ENCODE measurements around the gene YPEL2. TPM values are rescaled to one million over a fixed set of nuclear protein-coding genes. Genes with fewer than 3 reads are reported as not detected.

The YPEL2 gene
- total and polyA plus RNA-seq, 2 donors (not counting 3 experiments of a cell fraction or from before 2014, with no cell fraction given) = 36.5 to 66.8 TPM

DNA sequence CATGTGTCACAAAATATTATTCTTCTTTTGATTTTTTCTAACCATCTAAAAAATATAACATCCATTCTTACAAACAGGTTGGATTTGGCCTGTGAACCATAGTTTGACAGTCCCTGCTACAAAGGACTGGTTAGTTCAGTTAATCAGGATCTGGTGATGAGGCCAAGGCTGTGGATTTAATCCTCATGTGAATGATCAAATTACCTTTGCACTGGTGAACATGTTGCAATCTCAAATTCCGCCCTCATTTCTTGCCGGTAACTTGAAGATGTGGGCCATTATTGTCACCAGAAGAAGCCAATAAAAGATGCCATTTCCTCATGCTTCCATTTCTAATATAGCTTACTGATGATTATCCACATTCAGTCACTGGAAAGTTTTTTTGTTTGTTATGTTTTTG, 35.3 kb upstream of the YPEL2 start:
- BruUV-seq (replicated peaks) = no TSS peak
- intact Hi-C loops (cut with micrococcal nuclease) = no loop called here

More for the DNA sequence above, 35.3 kb upstream of the YPEL2 start:
- DNase-seq (ENCODE audit: low read depth, low spot score) (no peak), FAIRE-seq (no peak)
- Histone ChIP-seq H3K36me3 (ENCODE audit: control insufficient read depth in 2 of 2, extremely low read depth in 1 of 2, insufficient read depth in 2 of 2, low read length in 2 of 2) (no peaks in the 10 kb centered on the region), H3K27ac (ENCODE audit: insufficient read depth, low read depth, low read length) (no peak overlapping the region), H3K4me1 (ENCODE audit: control insufficient read depth, extremely low read depth, insufficient read depth, low read length) (no peaks in the 10 kb centered on the region), H3K4me2 (ENCODE audit: insufficient read depth, low read length) (no peak overlapping the region), H3K9me3 (replicated peaks; ENCODE audit: control insufficient read depth, insufficient read depth, low read length) (no peaks in the 10 kb centered on the region), H3K79me2 (ENCODE audit: control insufficient read depth, insufficient read depth, low read length) (no peaks in the 10 kb centered on the region), H3K9ac (replicated peaks; ENCODE audit: extremely low read depth, insufficient read depth, low read length) (no peak overlapping the region), H2AFZ (ENCODE audit: low read depth, low read length) (no peak overlapping the region), H3K4me3 (replicated peaks in 1 of 3; ENCODE audit: insufficient read depth in 1 of 3, low read depth in 1 of 3, low read length in 3 of 3) (no peak overlapping the region), H4K20me1 (replicated peaks; ENCODE audit: control insufficient read depth, extremely low read depth, insufficient read depth, low read length) (no peaks in the 10 kb centered on the region), H3K9me1 (replicated peaks; ENCODE audit: control insufficient read depth, extremely low read depth, insufficient read depth, low read length) (no peaks in the 10 kb centered on the region), H3K27me3 (ENCODE audit: control insufficient read depth in 2 of 2, insufficient read depth in 2 of 2, low read length in 2 of 2) (no peaks in the 10 kb centered on the region)
- dilution Hi-C loops (cut with MboI; ENCODE audit: extremely low pct_ligation_motif_present, low sequenced_read_pairs) = no loop called here
- POLR2A ChIA-PET = no interaction called here
- TF ChIP-seq, protein P1, sequence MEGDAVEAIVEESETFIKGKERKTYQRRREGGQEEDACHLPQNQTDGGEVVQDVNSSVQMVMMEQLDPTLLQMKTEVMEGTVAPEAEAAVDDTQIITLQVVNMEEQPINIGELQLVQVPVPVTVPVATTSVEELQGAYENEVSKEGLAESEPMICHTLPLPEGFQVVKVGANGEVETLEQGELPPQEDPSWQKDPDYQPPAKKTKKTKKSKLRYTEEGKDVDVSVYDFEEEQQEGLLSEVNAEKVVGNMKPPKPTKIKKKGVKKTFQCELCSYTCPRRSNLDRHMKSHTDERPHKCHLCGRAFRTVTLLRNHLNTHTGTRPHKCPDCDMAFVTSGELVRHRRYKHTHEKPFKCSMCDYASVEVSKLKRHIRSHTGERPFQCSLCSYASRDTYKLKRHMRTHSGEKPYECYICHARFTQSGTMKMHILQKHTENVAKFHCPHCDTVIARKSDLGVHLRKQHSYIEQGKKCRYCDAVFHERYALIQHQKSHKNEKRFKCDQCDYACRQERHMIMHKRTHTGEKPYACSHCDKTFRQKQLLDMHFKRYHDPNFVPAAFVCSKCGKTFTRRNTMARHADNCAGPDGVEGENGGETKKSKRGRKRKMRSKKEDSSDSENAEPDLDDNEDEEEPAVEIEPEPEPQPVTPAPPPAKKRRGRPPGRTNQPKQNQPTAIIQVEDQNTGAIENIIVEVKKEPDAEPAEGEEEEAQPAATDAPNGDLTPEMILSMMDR (IDR thresholded peaks at IDR 0.05; ENCODE audit: extremely low read depth in 1 of 2, insufficient read depth in 1 of 2, low read depth in 1 of 2, low read length in 2 of 2) = no peak
- TF ChIP-seq GATA2 (IDR thresholded peaks at IDR 0.05; ENCODE audit: insufficient read depth, insufficient read length, low read depth, low read length) (no peak), FOS (IDR thresholded peaks at IDR 0.05; ENCODE audit: borderline replicate concordance, insufficient read depth, low read length) (no peak), MYC (IDR thresholded peaks at IDR 0.05; ENCODE audit: low read depth, low read length) (no peak), EZH2 (IDR thresholded peaks at IDR 0.05; ENCODE audit: borderline replicate concordance, low read depth, low read length, severe bottlenecking) (no peak), POLR2AphosphoS5 (IDR thresholded peaks at IDR 0.05; ENCODE audit: insufficient read depth, low read depth, low read length) (no peak), POLR2A (IDR thresholded peaks at IDR 0.05; ENCODE audit: low read depth, low read length) (no peak), JUN (IDR thresholded peaks at IDR 0.05; ENCODE audit: borderline replicate concordance, insufficient read depth, insufficient read length, low read depth) (no peak)
- TF ChIP-seq, protein P2, sequence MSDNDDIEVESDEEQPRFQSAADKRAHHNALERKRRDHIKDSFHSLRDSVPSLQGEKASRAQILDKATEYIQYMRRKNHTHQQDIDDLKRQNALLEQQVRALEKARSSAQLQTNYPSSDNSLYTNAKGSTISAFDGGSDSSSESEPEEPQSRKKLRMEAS (IDR thresholded peaks at IDR 0.05; ENCODE audit: insufficient read depth, insufficient read length) = no peak
- CTCF ChIA-PET = no interaction called here
